HG02588 (cell line): ENCODE data around the gene ENTPD7.

Experiments
- ATAC-seq: cut with Tn5 transposase; IDR thresholded peaks from one replicate; pipeline ENCODE4 v1.9.1; 2021; ENCODE audit warnings: mild to moderate bottlenecking, moderate library complexity; ENCODE audit not compliant: unreplicated experiment

The ENTPD7 gene

GRCh38 chr10:99647601-99648151 lies 11.6 kb upstream of the ENTPD7 start:
- no peak for ATAC-seq

- ATAC-seq = no peak
Measured at GRCh38 chr10:99648717-99649116, 10.6 kb upstream of the ENTPD7 start.

- ATAC-seq = no peak
Measured at GRCh38 chr10:99652800-99653390, 6.4 kb upstream of the ENTPD7 start.

GRCh38 chr10:99654390-99655175 lies 4.7 kb upstream of the ENTPD7 start:
- ATAC-seq = no peak

GRCh38 chr10:99656199-99657064 lies 2.9 kb upstream of the ENTPD7 start:
- ATAC-seq = no peak

- no peak for ATAC-seq
Measured at GRCh38 chr10:99658622-99659030, 683 bp upstream of the ENTPD7 start.

- no peak for ATAC-seq
Measured at GRCh38 chr10:99659868-99660366, 608 bp downstream of the ENTPD7 start.

- no peak for ATAC-seq
Measured at GRCh38 chr10:99660662-99661376, 1.5 kb downstream of the ENTPD7 start.

- ATAC-seq = no peak
Measured at GRCh38 chr10:99661377-99661763, 2.1 kb downstream of the ENTPD7 start.

GRCh38 chr10:99665304-99665703 lies 6.0 kb downstream of the ENTPD7 start:
- ATAC-seq = no peak

GRCh38 chr10:99667108-99667751 lies 7.9 kb downstream of the ENTPD7 start:
- ATAC-seq = no peak

- no peak for ATAC-seq
Measured at GRCh38 chr10:99671386-99671785, 12.1 kb downstream of the ENTPD7 start.

GRCh38 chr10:99672884-99673283 lies 13.6 kb downstream of the ENTPD7 start:
- no peak for ATAC-seq

- no peak for ATAC-seq
Measured at GRCh38 chr10:99673492-99673891, 14.2 kb downstream of the ENTPD7 start.

GRCh38 chr10:99674762-99675161 lies 15.5 kb downstream of the ENTPD7 start:
- no peak for ATAC-seq

- ATAC-seq = no peak
Measured at GRCh38 chr10:99676426-99676825, 17.1 kb downstream of the ENTPD7 start.

- no peak for ATAC-seq
Measured at GRCh38 chr10:99676895-99677294, 17.6 kb downstream of the ENTPD7 start.

GRCh38 chr10:99678921-99679320 lies 19.6 kb downstream of the ENTPD7 start:
- ATAC-seq = no peak

- ATAC-seq = no peak
Measured at GRCh38 chr10:99681553-99681952, 22.2 kb downstream of the ENTPD7 start.

GRCh38 chr10:99682032-99682431 lies 22.7 kb downstream of the ENTPD7 start:
- ATAC-seq = no peak
